B cell (primary cell): ENCODE measurements around the gene CELA3A. TPM values are rescaled to one million over a fixed set of nuclear protein-coding genes. Genes with fewer than 3 reads are reported as not detected.
"Not testable (repeated sequence)": the region's sequence is repeated elsewhere in the genome, so short reads cannot be mapped to it uniquely, and the experiment has no call there.

Source experiments
- ATAC-seq: fragments of 200-7000 bp; cut with Tn5 transposase; one replicate; pipeline ENCODE4 v1.10.0; 2021; ENCODE audit warnings: low read depth, mild to moderate bottlenecking, moderate number of reproducible peaks, moderate library complexity
- CTCF ChIA-PET: fragments of 350-600 bp; sonication (Branson Sonifier 250); formaldehyde crosslinking; loops from one replicate; lab custom pipeline; 2021; ENCODE audit warnings: antibody characterized with exemption, inconsistent platforms; lab: Charles Lee
- POLR2A ChIA-PET: fragments of 350-600 bp; sonication (Branson Sonifier 250); formaldehyde crosslinking; loops from one replicate; lab custom pipeline; 2021; ENCODE audit warnings: antibody characterized with exemption; lab: Charles Lee
- DNase-seq: peaks from one replicate; pipeline ENCODE4 v3.0.0; 2013
- H2AFZ ChIP-seq: 2 replicates; pipeline ENCODE4 v1.6.1; 2012; ENCODE audit warnings: mild to moderate bottlenecking, low read depth, low read length; ENCODE audit not compliant: insufficient read depth, poor library complexity, severe bottlenecking
- H3K27ac ChIP-seq, 2 donors: 1 replicate in 1 of 2; 2 replicates in 1 of 2; pipeline ENCODE4 v1.5.1; 2012 to 2013; ENCODE audit warnings: low read length in 2 of 2, mild to moderate bottlenecking in 2 of 2, moderate library complexity in 1 of 2
- H3K27me3 ChIP-seq, 4 experiments: fragments of 200-600 bp in 1 of 4; sonication (generic) in 1 of 4; replicated peaks in 1 of 4; 1 replicate in 2 of 4; 2 replicates in 2 of 4; pipeline versions ENCODE4 v1.6.1 to v1.7.0; 2013 to 2016; ENCODE audit warnings: low read length in 3 of 4, mild to moderate bottlenecking in 2 of 4, mixed read lengths in 1 of 4, moderate library complexity in 1 of 4; ENCODE audit not compliant: insufficient read depth in 4 of 4, control insufficient read depth in 3 of 4; ENCODE audit errors: control extremely low read depth in 1 of 4
- H3K36me3 ChIP-seq, 2 experiments: replicated peaks in 1 of 2; 1 replicate in 1 of 2; 2 replicates in 1 of 2; pipeline versions ENCODE4 v1.6.1 to v1.7.1; 2013; ENCODE audit warnings: low read length in 1 of 2; ENCODE audit not compliant: insufficient read depth in 2 of 2, control insufficient read depth in 1 of 2; ENCODE audit errors: control extremely low read depth in 1 of 2, extremely low read depth in 1 of 2
- H3K4me1 ChIP-seq, 2 donors: fragments of 200-600 bp in 1 of 2; sonication (generic) in 1 of 2; 1 replicate in 1 of 2; 2 replicates in 1 of 2; pipeline versions ENCODE4 v1.5.1 to v1.6.1; 2013 to 2017; ENCODE audit warnings: low read length in 2 of 2; ENCODE audit not compliant: control insufficient read depth in 2 of 2, insufficient read depth in 2 of 2
- H3K4me2 ChIP-seq: replicated peaks from 2 replicates; pipeline ENCODE3; 2012; ENCODE audit warnings: mild to moderate bottlenecking, low read depth, low read length; ENCODE audit not compliant: poor library complexity, severe bottlenecking
- H3K4me3 ChIP-seq, 5 experiments: fragments of 200-600 bp in 1 of 5; sonication (generic) in 1 of 5; 1 replicate in 3 of 5; 2 replicates in 2 of 5; pipeline versions ENCODE4 v1.5.1 to v1.7.0; 2011 to 2016; ENCODE audit warnings: low read length in 4 of 5, mild to moderate bottlenecking in 4 of 5, low read depth in 2 of 5, control low read depth in 1 of 5, moderate library complexity in 1 of 5; ENCODE audit not compliant: insufficient read depth in 1 of 5; ENCODE audit errors: control extremely low read depth in 1 of 5, extremely low read depth in 1 of 5
- H3K79me2 ChIP-seq: fragments of 200-600 bp; sonication (generic); one replicate; pipeline ENCODE4 v1.6.0; 2016; ENCODE audit warnings: low read length; ENCODE audit not compliant: control insufficient read depth, insufficient read depth
- H3K9ac ChIP-seq: fragments of 200-600 bp; sonication (generic); 2 replicates; pipeline ENCODE4 v1.6.1; 2017; ENCODE audit warnings: mild to moderate bottlenecking, low read length, moderate library complexity
- H3K9me3 ChIP-seq, 3 donors: one replicate each; pipeline versions ENCODE4 v1.6.1 to v1.7.1; 2013; ENCODE audit warnings: low read length in 2 of 3; ENCODE audit not compliant: control insufficient read depth in 2 of 3, insufficient read depth in 1 of 3; ENCODE audit errors: control extremely low read depth in 1 of 3
- H4K20me1 ChIP-seq: 2 replicates; pipeline ENCODE4 v1.6.0; 2012; ENCODE audit warnings: mild to moderate bottlenecking, low read length; ENCODE audit not compliant: insufficient read depth, control insufficient read depth, poor library complexity, severe bottlenecking
- H3K27ac Mint-ChIP-seq: one replicate; pipeline ENCODE4 v1.8.0; 2021; ENCODE audit warnings: mixed read lengths
- H3K27me3 Mint-ChIP-seq: one replicate; pipeline ENCODE4 v1.8.0; 2021; ENCODE audit warnings: mixed read lengths
- H3K4me1 Mint-ChIP-seq: one replicate; pipeline ENCODE4 v1.8.0; 2021; ENCODE audit warnings: mixed read lengths
- H3K4me3 Mint-ChIP-seq: one replicate; pipeline ENCODE4 v1.8.0; 2021; ENCODE audit warnings: mixed read lengths
- H3K9me3 Mint-ChIP-seq: one replicate; pipeline ENCODE4 v1.8.0; 2022; ENCODE audit warnings: mixed read lengths; ENCODE audit not compliant: insufficient read depth
- WGBS: methylation state at CpG from one replicate; pipeline ENCODE4 v1.1.5; 2013; ENCODE audit warnings: missing lambda C conversion rate; ENCODE audit not compliant: insufficient coverage; 5-methylcytosine and 5-hydroxymethylcytosine counted together
- intact Hi-C: fragments of 100-400 bp; cut with micrococcal nuclease; formaldehyde crosslinking; loops from one replicate; pipeline ENCODE4 v1.10.0; 2022
- polyA plus RNA-seq: library from polyadenylated mRNA; depleted of rRNA; stranded (reverse); fragments of >200 nt; gene quantifications from 2 replicates; pipeline ENCODE4 v1.2.3, GENCODE V29; 2012
- total RNA-seq, 2 donors: library from RNA; stranded (reverse); fragments of 120-200 nt in 1 of 2; gene quantifications; 1 replicate in 1 of 2; 2 replicates in 1 of 2; pipeline versions ENCODE4 v1.2.3 to v1.2.4, GENCODE V29; 2013 to 2022

The CELA3A gene
- total and polyA plus RNA-seq, 2 donors (not counting 1 experiment from before 2014, with no cell fraction given) = not detected

DNA sequence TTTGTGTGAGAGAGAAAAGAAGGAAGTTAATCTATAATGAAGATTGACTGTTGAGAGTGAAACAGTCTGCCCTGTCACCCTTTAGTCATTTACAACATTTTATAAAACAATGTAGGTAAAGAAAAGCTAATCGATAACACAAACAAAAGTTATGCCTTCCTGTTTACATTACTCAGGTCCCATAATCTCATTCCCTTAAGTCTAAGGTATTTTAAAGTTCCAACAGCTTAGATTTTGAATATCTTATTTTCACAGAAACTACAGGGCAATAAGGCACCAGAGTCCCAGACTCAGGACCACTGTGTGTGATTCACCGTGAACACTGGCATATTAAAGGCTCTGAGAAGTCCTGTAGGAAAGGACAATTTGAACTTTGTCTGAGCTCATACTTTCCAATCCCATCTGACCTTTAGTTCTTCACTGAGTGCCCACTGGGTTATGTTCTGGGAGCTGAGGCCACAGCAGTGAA, 28.4 kb upstream of the CELA3A start:
- WGBS = no CpG with 5 or more reads among the region's 2 CpGs
- H3K4me2 ChIP-seq, POLR2A ChIA-PET, H3K27ac ChIP-seq, ATAC-seq, H3K4me3 Mint-ChIP-seq, H3K27ac Mint-ChIP-seq, H3K27me3 Mint-ChIP-seq, H3K4me3 ChIP-seq, H2AFZ ChIP-seq, intact Hi-C loops, H3K9ac ChIP-seq, H4K20me1 ChIP-seq, H3K27me3 ChIP-seq, DNase-seq, H3K4me1 ChIP-seq, H3K9me3 Mint-ChIP-seq, H3K36me3 ChIP-seq, H3K9me3 ChIP-seq, H3K4me1 Mint-ChIP-seq, H3K79me2 ChIP-seq: not testable (repeated sequence)
- CTCF ChIA-PET = interaction anchor here (0.6 kb wide), 2 partner anchors 59 to 81 kb away, joined by 3 to 4 read pairs; no protein-coding TSS in a partner anchor

DNA sequence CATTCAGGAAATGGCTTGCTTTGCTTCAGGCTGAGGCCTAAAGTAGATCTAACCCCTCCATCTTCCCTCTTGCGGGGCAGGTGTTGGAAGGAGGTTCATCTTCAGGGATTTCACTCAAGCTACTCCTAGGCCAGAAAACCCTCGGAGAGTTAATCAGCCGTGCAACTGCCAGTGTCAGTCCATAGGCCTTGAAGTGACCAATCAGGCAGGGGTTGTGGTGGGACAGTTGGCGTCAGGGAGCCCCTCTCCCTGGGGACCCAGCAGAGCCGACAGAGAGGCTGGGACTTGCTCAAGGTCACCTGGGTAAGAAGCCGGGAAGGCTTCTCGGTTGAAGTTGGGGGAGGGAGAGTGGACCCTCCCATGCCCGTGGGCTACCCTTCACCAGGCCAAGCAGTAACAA, 27.5 kb upstream of the CELA3A start:
- peak overlapping the region; percentile 11 for H3K27ac Mint-ChIP-seq
- H2AFZ ChIP-seq, H3K27ac ChIP-seq, H3K27me3 Mint-ChIP-seq, H3K4me3 ChIP-seq, H3K4me2 ChIP-seq, H3K36me3 ChIP-seq, ATAC-seq, H3K4me1 ChIP-seq, H3K9me3 ChIP-seq, intact Hi-C loops, H3K4me1 Mint-ChIP-seq, CTCF ChIA-PET, H3K79me2 ChIP-seq, H4K20me1 ChIP-seq, DNase-seq, H3K27me3 ChIP-seq, H3K9ac ChIP-seq, POLR2A ChIA-PET, H3K4me3 Mint-ChIP-seq, H3K9me3 Mint-ChIP-seq: not testable (repeated sequence)
- 100% methylated on average over 1 of the region's 8 CpGs for WGBS

DNA sequence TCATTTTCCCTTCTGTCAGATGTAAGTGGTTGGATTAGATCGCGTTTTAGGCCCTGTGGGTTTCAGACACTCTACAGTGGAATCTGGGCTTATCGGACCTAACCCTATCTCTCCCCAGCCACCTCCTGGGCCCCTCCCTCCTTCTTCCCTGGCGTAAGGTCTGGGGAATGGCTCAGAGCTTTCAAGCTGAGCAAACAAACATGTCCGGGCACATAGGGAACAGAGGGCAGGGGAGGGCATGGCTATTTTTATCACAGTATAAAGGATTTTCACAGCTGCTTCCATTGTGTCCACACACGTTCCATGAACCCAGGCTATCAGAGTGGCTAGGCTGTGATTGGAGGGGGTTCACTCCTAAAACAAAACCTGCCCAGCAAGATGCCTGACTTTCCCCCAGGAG, 26.8 kb upstream of the CELA3A start:
- H3K27me3 Mint-ChIP-seq, POLR2A ChIA-PET, H4K20me1 ChIP-seq, H3K9me3 ChIP-seq, DNase-seq, CTCF ChIA-PET, H3K9ac ChIP-seq, H3K4me1 ChIP-seq, H3K9me3 Mint-ChIP-seq, H2AFZ ChIP-seq, H3K4me3 Mint-ChIP-seq, ATAC-seq, H3K27ac ChIP-seq, H3K4me3 ChIP-seq, H3K4me2 ChIP-seq, intact Hi-C loops, H3K79me2 ChIP-seq, H3K27me3 ChIP-seq, H3K36me3 ChIP-seq, H3K4me1 Mint-ChIP-seq, H3K27ac Mint-ChIP-seq: not testable (repeated sequence)
- WGBS = no CpG with 5 or more reads among the region's 6 CpGs

DNA sequence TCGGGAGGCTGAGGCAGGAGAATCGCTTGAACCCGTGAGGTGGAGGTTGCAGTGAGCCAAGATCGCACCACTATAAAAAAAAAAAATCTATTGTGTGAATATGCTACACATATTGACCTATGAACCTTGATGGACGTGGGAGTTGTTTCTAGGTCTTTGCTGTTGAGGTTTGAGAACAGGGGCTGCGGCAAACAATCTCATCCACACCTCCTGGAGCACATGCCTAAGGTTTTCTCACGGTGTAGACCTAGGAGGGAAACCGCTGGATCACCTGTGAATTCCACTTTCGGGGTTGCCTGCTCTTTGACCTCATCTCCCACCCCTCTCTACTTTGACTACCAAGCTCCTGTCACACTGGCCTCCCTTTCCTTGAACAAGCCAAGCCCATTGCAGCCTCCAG, 26.2 kb upstream of the CELA3A start:
- H3K27me3 ChIP-seq, H3K36me3 ChIP-seq, H3K9me3 Mint-ChIP-seq, H3K79me2 ChIP-seq, H3K27me3 Mint-ChIP-seq, H3K4me3 Mint-ChIP-seq, H3K4me2 ChIP-seq, H3K27ac ChIP-seq, H3K4me1 ChIP-seq, H3K9me3 ChIP-seq, H3K4me3 ChIP-seq, H2AFZ ChIP-seq, intact Hi-C loops, H3K4me1 Mint-ChIP-seq, POLR2A ChIA-PET, H3K27ac Mint-ChIP-seq, H3K9ac ChIP-seq, CTCF ChIA-PET, H4K20me1 ChIP-seq, DNase-seq, ATAC-seq: not testable (repeated sequence)
- WGBS = 96% methylated on average over 4 of the region's 9 CpGs
